ENCODE data around the gene SAP25. TPM values are rescaled to one million over a fixed set of nuclear protein-coding genes. Genes with fewer than 3 reads are reported as not detected.

The SAP25 gene
- total RNA-seq, 5 donors from 2014 or later (not counting 1 experiment from before 2014, with no cell fraction given) = 61.2 to 129 (median 107) TPM

DNA sequence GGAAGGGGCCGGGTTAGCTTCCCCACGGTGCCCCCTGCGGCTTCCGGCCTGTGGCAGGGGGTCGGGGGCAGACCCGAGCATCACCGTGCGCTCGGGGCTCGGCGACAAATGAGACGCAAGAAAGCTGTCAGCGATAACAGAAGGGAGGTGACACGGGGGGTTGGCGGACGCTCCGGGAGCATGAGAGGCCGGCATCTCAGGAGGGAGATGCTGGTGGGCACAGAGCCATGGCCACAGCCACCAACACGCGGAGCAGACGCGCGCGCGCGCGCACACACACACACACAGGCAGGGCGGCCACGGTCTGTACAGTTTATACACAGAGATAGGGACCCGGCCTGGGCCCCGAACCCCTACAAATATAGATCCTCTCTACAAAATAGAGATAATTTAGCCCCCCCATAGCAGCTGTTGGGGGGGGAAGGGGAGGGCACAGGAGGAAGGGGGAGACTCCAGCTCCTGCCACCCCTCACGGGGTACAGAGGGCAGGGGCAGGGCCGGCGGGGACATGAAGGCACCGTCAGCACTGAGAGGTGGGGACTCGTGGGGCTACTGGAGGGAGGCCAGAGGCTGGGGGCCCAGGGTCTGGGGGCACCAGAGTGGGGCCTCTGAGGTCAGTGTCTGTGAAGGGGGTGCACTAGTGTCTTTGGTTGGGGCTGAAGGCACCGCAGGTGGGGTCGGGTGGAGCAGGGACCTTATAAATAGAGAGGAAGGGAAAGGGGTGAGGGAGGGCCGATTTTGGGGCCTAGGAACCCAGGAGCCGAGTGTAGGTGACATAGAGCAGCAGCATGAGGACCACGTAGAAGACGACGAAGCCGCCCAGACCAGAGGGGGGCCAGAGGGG lies 884 bp upstream of the SAP25 start:
- DNase-seq (no peak), ATAC-seq (replicated peaks in 1 of 4) (no peak)
- Histone ChIP-seq H3K36me3 (ENCODE audit: control insufficient read depth in 2 of 2, extremely low read depth in 1 of 2, insufficient read depth in 1 of 2, low read length in 1 of 2) (peaks cover 40 to 66% of the 10 kb centered on the region in 2 donors), H3K27ac (ENCODE audit: low read length) (no peak overlapping the region), H3K4me3 (ENCODE audit: control insufficient read depth in 1 of 2, extremely low read depth in 1 of 2, low read length in 1 of 2) (no peak overlapping the region), H3K9me3 (no peaks in the 10 kb centered on the region), H3K27me3 (replicated peaks in 1 of 2; ENCODE audit: control insufficient read depth in 2 of 2, extremely low read depth in 1 of 2, insufficient read depth in 2 of 2, low read length in 1 of 2) (peaks cover 0 to 2% of the 10 kb centered on the region in 2 experiments), H3K4me1 (ENCODE audit: control insufficient read depth in 1 of 2, extremely low read depth in 1 of 2, insufficient read depth in 2 of 2, low read length in 2 of 2) (peaks cover 10 to 48% of the 10 kb centered on the region in 2 experiments)
- Mint-ChIP-seq H3K27ac (no peak overlapping the region), H3K9me3 (no peaks in the 10 kb centered on the region), H3K4me3 (no peak overlapping the region), H3K27me3 (no peaks in the 10 kb centered on the region), H3K4me1 (peaks cover 13 to 22% (median 19%) of the 10 kb centered on the region in 3 donors), H3K36me3 (peaks cover 25% of the 10 kb centered on the region)
- ChIA-PET CTCF (interaction anchor here (0.5 to 0.6 kb wide), 3 partner anchors 14 to 118 kb away, joined by 3 to 6 read pairs (median 5); no protein-coding TSS in a partner anchor), POLR2A (no interaction called here)
- 91% methylated on average over 12 of the region's 44 CpGs for WGBS (ENCODE audit: insufficient coverage)

DNA sequence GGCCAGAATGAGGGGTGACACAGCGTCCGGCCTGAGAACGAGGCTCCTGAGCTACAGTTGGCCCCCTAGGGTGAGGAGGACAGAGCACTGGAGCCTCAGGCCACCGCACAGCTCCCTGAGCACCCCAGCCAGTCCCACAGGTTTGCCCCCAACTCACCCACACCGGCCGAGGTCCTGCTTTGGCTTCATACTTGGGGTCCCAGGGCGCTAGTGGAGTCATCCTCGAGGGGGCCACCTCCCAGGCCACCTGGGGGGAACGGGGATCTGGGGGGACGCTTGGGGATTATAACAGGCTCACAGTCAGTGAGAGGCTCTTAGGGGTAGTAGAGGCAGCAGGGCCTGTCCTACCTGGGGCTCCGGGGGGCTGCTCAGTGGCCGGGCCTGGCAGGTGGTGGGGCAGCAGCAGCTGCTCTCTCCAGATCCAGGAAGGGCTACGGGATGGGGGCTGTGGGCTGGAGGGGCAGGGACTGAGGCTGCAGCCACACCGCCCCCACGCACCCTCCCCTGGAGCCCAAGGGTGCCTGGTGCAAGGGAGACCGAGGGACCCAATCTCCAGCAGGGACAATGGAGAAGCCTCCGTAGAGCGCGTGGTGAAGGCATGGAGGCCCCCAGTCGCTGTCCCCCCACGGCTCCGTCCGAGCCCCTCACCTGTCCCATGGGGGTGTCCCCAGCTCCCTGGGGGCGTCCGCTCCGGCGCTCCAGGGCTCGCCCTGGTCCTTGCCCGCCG lies 588 bp downstream of the SAP25 start:
- ChIA-PET POLR2A (no interaction called here), CTCF (no interaction called here)
- Histone ChIP-seq H3K9me3 (no peaks in the 10 kb centered on the region), H3K36me3 (ENCODE audit: control insufficient read depth in 2 of 2, extremely low read depth in 1 of 2, insufficient read depth in 1 of 2, low read length in 1 of 2) (peaks cover 38 to 54% of the 10 kb centered on the region in 2 donors), H3K27ac (ENCODE audit: low read length) (no peak overlapping the region), H3K27me3 (replicated peaks in 1 of 2; ENCODE audit: control insufficient read depth in 2 of 2, extremely low read depth in 1 of 2, insufficient read depth in 2 of 2, low read length in 1 of 2) (no peaks in the 10 kb centered on the region), H3K4me3 (ENCODE audit: control insufficient read depth in 1 of 2, extremely low read depth in 1 of 2, low read length in 1 of 2) (no peak overlapping the region), H3K4me1 (ENCODE audit: control insufficient read depth in 1 of 2, extremely low read depth in 1 of 2, insufficient read depth in 2 of 2, low read length in 2 of 2) (peaks cover 14 to 56% of the 10 kb centered on the region in 2 experiments)
- H3K9me3 Mint-ChIP-seq = no peaks in the 10 kb centered on the region
- ATAC-seq (replicated peaks in 1 of 4) (no peak), DNase-seq (no peak)
- H3K4me1 Mint-ChIP-seq = peaks cover 25 to 32% (median 32%) of the 10 kb centered on the region in 3 donors
- H3K4me3 Mint-ChIP-seq = no peak overlapping the region
- H3K27ac Mint-ChIP-seq = no peak overlapping the region
- no peaks in the 10 kb centered on the region for H3K27me3 Mint-ChIP-seq
- peaks cover 21% of the 10 kb centered on the region for H3K36me3 Mint-ChIP-seq
- WGBS (ENCODE audit: insufficient coverage) = 95% methylated on average over 26 of the region's 30 CpGs

- DNase-seq = no peak
- Mint-ChIP-seq H3K36me3 (peaks cover 21% of the 10 kb centered on the region), H3K27me3 (no peaks in the 10 kb centered on the region), H3K9me3 (no peaks in the 10 kb centered on the region), H3K27ac (peak overlapping the region; percentile 52 to 71), H3K4me1 (peaks cover 25 to 38% (median 38%) of the 10 kb centered on the region in 3 donors), H3K4me3 (peak overlapping the region in 1 of 3 donors; percentile 13)
- Histone ChIP-seq H3K27me3 (replicated peaks in 1 of 2; ENCODE audit: control insufficient read depth in 2 of 2, extremely low read depth in 1 of 2, insufficient read depth in 2 of 2, low read length in 1 of 2) (no peaks in the 10 kb centered on the region), H3K4me1 (ENCODE audit: control insufficient read depth in 1 of 2, extremely low read depth in 1 of 2, insufficient read depth in 2 of 2, low read length in 2 of 2) (peaks cover 14 to 62% of the 10 kb centered on the region in 2 experiments), H3K4me3 (ENCODE audit: control insufficient read depth in 1 of 2, extremely low read depth in 1 of 2, low read length in 1 of 2) (no peak overlapping the region), H3K9me3 (no peaks in the 10 kb centered on the region), H3K27ac (ENCODE audit: low read length) (no peak overlapping the region), H3K36me3 (ENCODE audit: control insufficient read depth in 2 of 2, extremely low read depth in 1 of 2, insufficient read depth in 1 of 2, low read length in 1 of 2) (peaks cover 31 to 47% of the 10 kb centered on the region in 2 donors)
- CTCF ChIA-PET = no interaction called here
- 94% methylated on average over 10 of the region's 20 CpGs for WGBS (ENCODE audit: insufficient coverage)
- POLR2A ChIA-PET = no interaction called here
- no peak for ATAC-seq (replicated peaks in 1 of 4)
These were observed 1.3 kb downstream of the SAP25 start for GRCh38 chr7:100572281-100572948.

DNA sequence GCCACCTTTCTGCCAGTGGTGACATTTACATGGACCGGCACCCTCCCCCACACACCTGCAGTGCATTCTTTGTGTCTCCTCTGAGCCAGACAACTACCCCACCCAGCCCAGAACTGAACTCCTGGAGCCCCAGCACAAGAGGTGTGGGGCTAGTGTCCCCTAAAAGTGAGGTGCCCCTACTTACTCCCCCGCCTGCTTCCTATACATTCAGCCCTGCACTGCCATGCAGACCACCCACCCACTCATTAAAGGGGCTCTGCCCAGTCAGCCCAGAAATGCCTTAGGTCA lies 1.9 kb downstream of the SAP25 start:
- H3K4me3 Mint-ChIP-seq = peak overlapping the region in 2 of 3 donors; percentile 3 to 13
- peaks cover 14 to 65% of the 10 kb centered on the region in 2 experiments for H3K4me1 ChIP-seq (ENCODE audit: control insufficient read depth in 1 of 2, extremely low read depth in 1 of 2, insufficient read depth in 2 of 2, low read length in 2 of 2)
- no peak overlapping the region for H3K4me3 ChIP-seq (ENCODE audit: control insufficient read depth in 1 of 2, extremely low read depth in 1 of 2, low read length in 1 of 2)
- no peaks in the 10 kb centered on the region for H3K9me3 Mint-ChIP-seq
- WGBS (ENCODE audit: insufficient coverage) = 100% methylated on average over 2 of the region's 2 CpGs
- peaks cover 24 to 41% of the 10 kb centered on the region in 2 donors for H3K36me3 ChIP-seq (ENCODE audit: control insufficient read depth in 2 of 2, extremely low read depth in 1 of 2, insufficient read depth in 1 of 2, low read length in 1 of 2)
- peaks cover 25 to 38% (median 38%) of the 10 kb centered on the region in 3 donors for H3K4me1 Mint-ChIP-seq
- ATAC-seq (replicated peaks in 1 of 4) = no peak
- no peaks in the 10 kb centered on the region for H3K9me3 ChIP-seq
- ChIA-PET POLR2A (no interaction called here), CTCF (no interaction called here)
- no peak for DNase-seq
- no peak overlapping the region for H3K27ac ChIP-seq (ENCODE audit: low read length)
- H3K27me3 ChIP-seq (replicated peaks in 1 of 2; ENCODE audit: control insufficient read depth in 2 of 2, extremely low read depth in 1 of 2, insufficient read depth in 2 of 2, low read length in 1 of 2) = no peaks in the 10 kb centered on the region
- H3K36me3 Mint-ChIP-seq = peaks cover 21% of the 10 kb centered on the region
- peak overlapping the region; percentile 52 to 71 for H3K27ac Mint-ChIP-seq
- H3K27me3 Mint-ChIP-seq = no peaks in the 10 kb centered on the region

DNA sequence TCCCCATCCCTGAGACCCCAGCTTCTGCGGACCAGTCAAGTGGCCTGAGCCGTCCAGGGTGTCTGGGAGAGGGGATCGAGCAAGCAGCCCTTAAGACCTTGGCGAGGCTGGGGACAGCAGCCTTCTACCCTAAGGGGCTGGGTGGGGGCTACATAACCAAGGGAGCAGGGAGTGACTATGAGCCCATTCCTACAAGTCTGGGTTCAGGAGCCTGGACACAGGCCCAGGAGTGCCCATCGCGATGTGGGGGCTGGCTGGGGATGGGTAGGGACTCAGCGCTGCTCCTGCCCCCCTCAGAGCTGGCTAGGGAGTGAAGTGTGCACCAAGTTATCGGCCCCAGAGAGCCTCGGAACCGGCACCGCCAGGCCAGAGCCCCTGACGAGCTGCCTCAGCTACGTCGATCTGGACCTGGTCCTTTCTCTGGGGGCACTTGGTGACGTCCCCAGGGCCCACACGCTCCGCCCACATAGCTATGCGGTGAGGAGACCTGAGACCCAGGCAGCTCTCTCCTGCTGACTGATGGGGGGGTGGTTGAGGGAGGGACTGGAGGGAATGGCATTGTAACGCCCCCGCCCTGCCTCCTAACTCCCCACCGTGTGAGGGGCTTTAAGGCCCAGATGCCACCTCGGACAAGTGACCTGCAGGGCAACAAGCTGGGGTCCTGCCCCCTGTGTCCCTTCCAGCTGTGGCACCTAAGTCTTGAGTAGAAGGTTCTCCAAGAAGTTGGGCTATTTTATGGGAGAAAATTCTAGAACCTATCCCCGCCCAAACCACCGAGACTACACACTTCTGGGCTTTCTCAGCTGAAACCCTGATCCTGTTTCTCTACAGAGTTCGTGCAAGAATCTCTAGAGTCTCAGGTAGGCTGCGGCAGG lies 2.5 kb downstream of the SAP25 start:
- Histone ChIP-seq H3K9me3 (no peaks in the 10 kb centered on the region), H3K4me3 (ENCODE audit: control insufficient read depth in 1 of 2, extremely low read depth in 1 of 2, low read length in 1 of 2) (no peak overlapping the region), H3K27me3 (replicated peaks in 1 of 2; ENCODE audit: control insufficient read depth in 2 of 2, extremely low read depth in 1 of 2, insufficient read depth in 2 of 2, low read length in 1 of 2) (no peaks in the 10 kb centered on the region), H3K36me3 (ENCODE audit: control insufficient read depth in 2 of 2, extremely low read depth in 1 of 2, insufficient read depth in 1 of 2, low read length in 1 of 2) (peaks cover 24 to 35% of the 10 kb centered on the region in 2 donors), H3K4me1 (ENCODE audit: control insufficient read depth in 1 of 2, extremely low read depth in 1 of 2, insufficient read depth in 2 of 2, low read length in 2 of 2) (peaks cover 14 to 65% of the 10 kb centered on the region in 2 experiments), H3K27ac (ENCODE audit: low read length) (no peak overlapping the region)
- no peaks in the 10 kb centered on the region for H3K27me3 Mint-ChIP-seq
- DNase-seq (no peak), ATAC-seq (replicated peaks in 1 of 4) (no peak)
- CTCF ChIA-PET = interaction anchor here (0.5 to 0.7 kb wide), 2 partner anchors 124 to 134 kb away, joined by 4 read pairs; partner anchors contain the start of gene POP7 (in 1 of the 2)
- peak overlapping the region; percentile 52 to 71 for H3K27ac Mint-ChIP-seq
- H3K9me3 Mint-ChIP-seq = no peaks in the 10 kb centered on the region
- H3K4me3 Mint-ChIP-seq = peak overlapping the region in 2 of 3 donors; percentile 25 to 71
- peaks cover 16% of the 10 kb centered on the region for H3K36me3 Mint-ChIP-seq
- H3K4me1 Mint-ChIP-seq = peaks cover 20 to 38% (median 38%) of the 10 kb centered on the region in 3 donors
- POLR2A ChIA-PET = no interaction called here
- WGBS (ENCODE audit: insufficient coverage) = 82% methylated on average over 11 of the region's 26 CpGs
